NT2/D1 (cell line): ENCODE data around the gene MED15.
"Not testable (repeated sequence)": the region's sequence is repeated elsewhere in the genome, so short reads cannot be mapped to it uniquely, and the experiment has no call there.

Experiments used
- SUZ12 ChIP-seq: IDR thresholded peaks from 2 replicates; pipeline ENCODE4 v1.6.1; 2011; ENCODE audit not compliant: insufficient read length, insufficient read depth; ENCODE audit errors: extremely low read depth
- YY1 ChIP-seq: IDR thresholded peaks from 2 replicates; pipeline ENCODE4 v1.6.1; 2011; ENCODE audit not compliant: insufficient read length, insufficient read depth

DNA sequence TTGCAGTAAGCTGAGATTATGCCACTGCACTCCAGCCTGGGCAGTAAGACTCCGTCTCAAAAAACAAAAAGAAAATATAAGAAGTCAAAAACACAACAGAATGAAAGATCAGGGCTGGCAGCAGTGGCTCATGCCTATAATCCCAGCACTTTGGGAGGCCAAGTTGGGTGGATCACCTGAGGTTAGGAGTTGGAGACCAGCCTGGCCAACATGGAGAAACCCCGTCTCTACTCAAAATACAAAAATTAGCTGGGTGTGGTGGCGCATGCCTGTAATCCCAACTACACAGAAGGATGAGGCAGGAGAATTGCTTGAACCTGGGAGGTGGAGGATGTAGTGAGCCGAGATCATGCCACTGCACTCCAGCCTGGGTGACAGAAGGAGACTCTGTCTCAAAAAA, 87.1 kb downstream of the MED15 start:
- not testable (repeated sequence) for TF ChIP-seq SUZ12, YY1
